ENCODE measurements around the gene KCNF1. TPM values are rescaled to one million over a fixed set of nuclear protein-coding genes. Genes with fewer than 3 reads are reported as not detected.

KCNF1 gene
- total RNA-seq, 2 experiments from 2014 or later: not detected

GRCh38 chr2:10920764-10921388 is 9.1 kb downstream of the KCNF1 start:
- TF ChIP-seq EZH2phosphoT487 (IDR thresholded peaks at IDR 0.05; ENCODE audit: borderline replicate concordance, low read depth, low read length) (no peak), CTCF (conservative IDR thresholded peaks at IDR 0.05; ENCODE audit: low read length) (no peak)
- Histone ChIP-seq H3K4me3 (ENCODE audit: low read depth, low read length, poor library complexity, severe bottlenecking) (no peak overlapping the region), H3K9me2 (ENCODE audit: insufficient read depth, low read length) (no peaks in the 10 kb centered on the region), H3K9me3 (ENCODE audit: low read length) (no peaks in the 10 kb centered on the region), H3K4me2 (ENCODE audit: low read length) (no peak overlapping the region), H4K20me1 (ENCODE audit: insufficient read depth, low read length) (no peaks in the 10 kb centered on the region), H3K36me3 (ENCODE audit: insufficient read depth, low read length) (no peaks in the 10 kb centered on the region), H3K79me2 (ENCODE audit: insufficient read depth, low read depth, low read length) (no peaks in the 10 kb centered on the region), H3K4me1 (ENCODE audit: insufficient read depth, low read length, poor library complexity, severe bottlenecking) (peaks cover 6% of the 10 kb centered on the region), H3K27ac (ENCODE audit: low read depth, low read length, poor library complexity, severe bottlenecking) (no peak overlapping the region), H2AFZ (ENCODE audit: low read length) (no peak overlapping the region)
- POLR2A ChIA-PET: no interaction called here
- CTCF ChIA-PET (ENCODE audit: unreplicated experiment): interaction anchor here (0.8 kb wide), 1 partner anchor 55 kb away, joined by 3 read pairs; no protein-coding TSS in a partner anchor
- intact Hi-C loops (cut with micrococcal nuclease; ENCODE audit: unreplicated experiment): no loop called here
- no TSS peak for BruUV-seq (replicated peaks)
- DNase-seq (ENCODE audit: low spot score): no peak

GRCh38 chr2:10921525-10921924 is 9.8 kb downstream of the KCNF1 start:
- no peak overlapping the region for H2AFZ ChIP-seq (ENCODE audit: low read length)
- CTCF ChIA-PET (ENCODE audit: unreplicated experiment): interaction anchor here (0.8 kb wide), 1 partner anchor 56 kb away, joined by 3 read pairs; no protein-coding TSS in a partner anchor
- TF ChIP-seq EZH2phosphoT487 (IDR thresholded peaks at IDR 0.05; ENCODE audit: borderline replicate concordance, low read depth, low read length): no peak
- TF ChIP-seq CTCF (conservative IDR thresholded peaks at IDR 0.05; ENCODE audit: low read length): no peak
- no peaks in the 10 kb centered on the region for H3K36me3 ChIP-seq (ENCODE audit: insufficient read depth, low read length)
- no peaks in the 10 kb centered on the region for H3K9me2 ChIP-seq (ENCODE audit: insufficient read depth, low read length)
- H4K20me1 ChIP-seq (ENCODE audit: insufficient read depth, low read length): no peaks in the 10 kb centered on the region
- H3K4me2 ChIP-seq (ENCODE audit: low read length): no peak overlapping the region
- H3K4me1 ChIP-seq (ENCODE audit: insufficient read depth, low read length, poor library complexity, severe bottlenecking): peaks cover 6% of the 10 kb centered on the region
- POLR2A ChIA-PET: no interaction called here
- no peak overlapping the region for H3K27ac ChIP-seq (ENCODE audit: low read depth, low read length, poor library complexity, severe bottlenecking)
- no peaks in the 10 kb centered on the region for H3K79me2 ChIP-seq (ENCODE audit: insufficient read depth, low read depth, low read length)
- BruUV-seq (replicated peaks): no TSS peak
- intact Hi-C loops (cut with micrococcal nuclease; ENCODE audit: unreplicated experiment): no loop called here
- no peak for DNase-seq (ENCODE audit: low spot score)
- no peak overlapping the region for H3K4me3 ChIP-seq (ENCODE audit: low read depth, low read length, poor library complexity, severe bottlenecking)
- no peaks in the 10 kb centered on the region for H3K9me3 ChIP-seq (ENCODE audit: low read length)

GRCh38 chr2:10922307-10923007 is 10.7 kb downstream of the KCNF1 start:
- TF ChIP-seq CTCF (conservative IDR thresholded peaks at IDR 0.05; ENCODE audit: low read length) (no peak), EZH2phosphoT487 (IDR thresholded peaks at IDR 0.05; ENCODE audit: borderline replicate concordance, low read depth, low read length) (no peak)
- H3K9me3 ChIP-seq (ENCODE audit: low read length): no peaks in the 10 kb centered on the region
- no TSS peak for BruUV-seq (replicated peaks)
- intact Hi-C loops (cut with micrococcal nuclease; ENCODE audit: unreplicated experiment): no loop called here
- no peaks in the 10 kb centered on the region for H3K36me3 ChIP-seq (ENCODE audit: insufficient read depth, low read length)
- H3K4me3 ChIP-seq (ENCODE audit: low read depth, low read length, poor library complexity, severe bottlenecking): no peak overlapping the region
- peaks cover 6% of the 10 kb centered on the region for H3K4me1 ChIP-seq (ENCODE audit: insufficient read depth, low read length, poor library complexity, severe bottlenecking)
- no peaks in the 10 kb centered on the region for H4K20me1 ChIP-seq (ENCODE audit: insufficient read depth, low read length)
- H3K79me2 ChIP-seq (ENCODE audit: insufficient read depth, low read depth, low read length): no peaks in the 10 kb centered on the region
- DNase-seq (ENCODE audit: low spot score): no peak
- H2AFZ ChIP-seq (ENCODE audit: low read length): no peak overlapping the region
- no peaks in the 10 kb centered on the region for H3K9me2 ChIP-seq (ENCODE audit: insufficient read depth, low read length)
- ChIA-PET POLR2A (interaction anchor here (0.6 kb wide), 1 partner anchor 132 kb away, joined by 3 read pairs; no protein-coding TSS in a partner anchor), CTCF (ENCODE audit: unreplicated experiment) (no interaction called here)
- no peak overlapping the region for H3K27ac ChIP-seq (ENCODE audit: low read depth, low read length, poor library complexity, severe bottlenecking)
- no peak overlapping the region for H3K4me2 ChIP-seq (ENCODE audit: low read length)

All from OCI-LY7 (cell line).